NCI-H2107 treated with DMSO at 0.1 percent for 48 hours (cell line): ENCODE data around the gene WAPL.

Experiments used
- DNase-seq: peaks from one replicate; lab custom pipeline; 2025; ENCODE audit not compliant: unreplicated experiment; lab: John Stamatoyannopoulos, UW

The WAPL gene

GRCh38 chr10:86480571-86480970 lies 41.0 kb downstream of the WAPL start:
- no peak for DNase-seq

- DNase-seq: no peak
These were observed 49.5 kb downstream of the WAPL start for GRCh38 chr10:86472061-86472460.

- DNase-seq: no peak
These were observed 59.4 kb downstream of the WAPL start for GRCh38 chr10:86461963-86462804.

GRCh38 chr10:86451604-86451960 lies 70.0 kb downstream of the WAPL start:
- DNase-seq: no peak

- no peak for DNase-seq
These were observed 70.6 kb downstream of the WAPL start for GRCh38 chr10:86450806-86451603.

- DNase-seq: no peak
These were observed 71.5 kb downstream of the WAPL start for GRCh38 chr10:86449926-86450558.

GRCh38 chr10:86447432-86447831 lies 74.2 kb downstream of the WAPL start:
- no peak for DNase-seq

- DNase-seq: no peak
These were observed 74.6 kb downstream of the WAPL start for GRCh38 chr10:86446987-86447386.

GRCh38 chr10:86446440-86446839 lies 75.2 kb downstream of the WAPL start:
- no peak for DNase-seq

- DNase-seq: no peak
These were observed 77.7 kb downstream of the WAPL start for GRCh38 chr10:86443936-86444335.

GRCh38 chr10:86443069-86443468 lies 78.5 kb downstream of the WAPL start:
- DNase-seq: no peak

- no peak for DNase-seq
These were observed 80.4 kb downstream of the WAPL start for GRCh38 chr10:86440874-86441843.

- no peak for DNase-seq
These were observed 82.0 kb downstream of the WAPL start for GRCh38 chr10:86439544-86439943.

GRCh38 chr10:86438091-86438749 lies 83.4 kb downstream of the WAPL start:
- DNase-seq: no peak

- DNase-seq: no peak
These were observed 84.1 kb downstream of the WAPL start for GRCh38 chr10:86437447-86437846.

- DNase-seq: no peak
These were observed 84.6 kb downstream of the WAPL start for GRCh38 chr10:86436963-86437362.

- DNase-seq: no peak
These were observed 86.9 kb downstream of the WAPL start for GRCh38 chr10:86434656-86435055.

- no peak for DNase-seq
These were observed 97.9 kb downstream of the WAPL start for GRCh38 chr10:86423739-86424138.

GRCh38 chr10:86419101-86419500 lies 102.5 kb downstream of the WAPL start:
- no peak for DNase-seq

GRCh38 chr10:86415583-86415982 lies 106.0 kb downstream of the WAPL start:
- no peak for DNase-seq
